BLaER1 (cell line): Measurements from ENCODE around the gene CAPZB.
A peak's percentile ranks its signal among the peaks of the same experiment; 100 is the strongest.
"Not testable (repeated sequence)": the region's sequence is repeated elsewhere in the genome, so short reads cannot be mapped to it uniquely, and the experiment has no call there.

Experiments used
- H3K27ac ChIP-seq: shearing (Covaris generic); formaldehyde crosslinking; 2 replicates; pipeline ENCODE4 v1.8.1; 2022
- H3K27me3 ChIP-seq: shearing (Covaris generic); formaldehyde crosslinking; 2 replicates; pipeline ENCODE4 v1.8.1; 2022
- H3K36me3 ChIP-seq: shearing (Covaris generic); formaldehyde crosslinking; 2 replicates; pipeline ENCODE4 v1.8.1; 2022
- H3K4me1 ChIP-seq: shearing (Covaris generic); formaldehyde crosslinking; 2 replicates; pipeline ENCODE4 v1.8.1; 2022
- H3K4me2 ChIP-seq: shearing (Covaris generic); formaldehyde crosslinking; 2 replicates; pipeline ENCODE4 v1.8.1; 2022
- H3K4me3 ChIP-seq: shearing (Covaris generic); formaldehyde crosslinking; 2 replicates; pipeline ENCODE4 v1.8.1; 2022
- H3K9ac ChIP-seq: shearing (Covaris generic); formaldehyde crosslinking; 2 replicates; pipeline ENCODE4 v1.8.1; 2022
- H3K9me3 ChIP-seq: shearing (Covaris generic); formaldehyde crosslinking; 2 replicates; pipeline ENCODE4 v1.8.1; 2022
- H4K20me1 ChIP-seq: shearing (Covaris generic); formaldehyde crosslinking; 2 replicates; pipeline ENCODE4 v1.8.1; 2022
- Cebpa-rat ChIP-seq: shearing (Covaris generic); IDR thresholded peaks from 2 replicates; pipeline ENCODE4 v1.8.1; 2022

Gene CAPZB

GRCh38 chr1:19517017-19517416, 31.7 kb upstream of the CAPZB start:
- Histone ChIP-seq H3K9ac (no peak overlapping the region), H3K4me2 (peak overlapping the region; percentile 57)

GRCh38 chr1:19515201-19515600, 29.9 kb upstream of the CAPZB start:
- H3K4me1 ChIP-seq = peaks cover 28% of the 10 kb centered on the region
- no peaks in the 10 kb centered on the region for H4K20me1 ChIP-seq
- no peak overlapping the region for H3K4me2 ChIP-seq
- no peak overlapping the region for H3K27ac ChIP-seq
- no peak overlapping the region for H3K4me3 ChIP-seq
- peaks cover 13% of the 10 kb centered on the region for H3K9me3 ChIP-seq
- TF ChIP-seq Cebpa-rat = no peak
- H3K9ac ChIP-seq = no peak overlapping the region
- no peaks in the 10 kb centered on the region for H3K27me3 ChIP-seq
- no peaks in the 10 kb centered on the region for H3K36me3 ChIP-seq

More at GRCh38 chr1:19517017-19517416, 31.7 kb upstream of the CAPZB start:
- Histone ChIP-seq H3K4me1 (peaks cover 14% of the 10 kb centered on the region), H3K27me3 (no peaks in the 10 kb centered on the region), H3K4me3 (no peak overlapping the region), H3K9me3 (peaks cover 13% of the 10 kb centered on the region), H3K27ac (no peak overlapping the region), H4K20me1 (no peaks in the 10 kb centered on the region), H3K36me3 (no peaks in the 10 kb centered on the region)
- TF ChIP-seq Cebpa-rat = no peak

- H3K4me3 ChIP-seq = no peak overlapping the region
- H3K9me3 ChIP-seq = peaks cover 13% of the 10 kb centered on the region
- H3K4me1 ChIP-seq = peaks cover 28% of the 10 kb centered on the region
- no peaks in the 10 kb centered on the region for H3K27me3 ChIP-seq
- H3K36me3 ChIP-seq = no peaks in the 10 kb centered on the region
- no peaks in the 10 kb centered on the region for H4K20me1 ChIP-seq
- H3K9ac ChIP-seq = no peak overlapping the region
- no peak overlapping the region for H3K27ac ChIP-seq
- H3K4me2 ChIP-seq = no peak overlapping the region
- no peak for TF ChIP-seq Cebpa-rat
Measured at GRCh38 chr1:19514391-19514831, 29.1 kb upstream of the CAPZB start.

GRCh38 chr1:19512545-19512944, 27.2 kb upstream of the CAPZB start:
- Histone ChIP-seq H3K27me3 (no peaks in the 10 kb centered on the region), H3K4me3 (no peak overlapping the region), H4K20me1 (no peaks in the 10 kb centered on the region), H3K9ac (no peak overlapping the region), H3K4me2 (no peak overlapping the region), H3K27ac (no peak overlapping the region), H3K36me3 (no peaks in the 10 kb centered on the region), H3K4me1 (peaks cover 37% of the 10 kb centered on the region), H3K9me3 (peaks cover 5% of the 10 kb centered on the region)
- no peak for TF ChIP-seq Cebpa-rat

GRCh38 chr1:19511116-19511515, 25.8 kb upstream of the CAPZB start:
- Histone ChIP-seq H4K20me1 (no peaks in the 10 kb centered on the region), H3K9me3 (no peaks in the 10 kb centered on the region), H3K4me2 (peak overlapping the region; percentile 42), H3K27ac (no peak overlapping the region), H3K27me3 (no peaks in the 10 kb centered on the region), H3K4me1 (peaks cover 34% of the 10 kb centered on the region), H3K9ac (no peak overlapping the region), H3K36me3 (no peaks in the 10 kb centered on the region), H3K4me3 (no peak overlapping the region)
- TF ChIP-seq Cebpa-rat = no peak

- H3K27me3 ChIP-seq, H3K9ac ChIP-seq, H3K27ac ChIP-seq, H3K4me2 ChIP-seq, H3K36me3 ChIP-seq, H3K4me3 ChIP-seq, H4K20me1 ChIP-seq, H3K9me3 ChIP-seq: not testable (repeated sequence)
- peaks cover 46% of the 10 kb centered on the region for H3K4me1 ChIP-seq
Measured at GRCh38 chr1:19509647-19510046, 24.3 kb upstream of the CAPZB start.

- Histone ChIP-seq H3K9ac (no peak overlapping the region), H3K36me3 (no peaks in the 10 kb centered on the region), H3K9me3 (no peaks in the 10 kb centered on the region), H3K27me3 (no peaks in the 10 kb centered on the region), H4K20me1 (no peaks in the 10 kb centered on the region), H3K4me1 (peaks cover 46% of the 10 kb centered on the region), H3K4me3 (no peak overlapping the region), H3K4me2 (peak overlapping the region; percentile 18; the same call in 1 of the 2 replicates), H3K27ac (no peak overlapping the region)
- TF ChIP-seq Cebpa-rat = no peak
Measured at GRCh38 chr1:19507516-19507915, 22.2 kb upstream of the CAPZB start.

- no peaks in the 10 kb centered on the region for H3K9me3 ChIP-seq
- H3K4me1 ChIP-seq = peaks cover 35% of the 10 kb centered on the region
- no peaks in the 10 kb centered on the region for H4K20me1 ChIP-seq
- no peak overlapping the region for H3K27ac ChIP-seq
- no peaks in the 10 kb centered on the region for H3K36me3 ChIP-seq
- H3K4me2 ChIP-seq = peak overlapping the region; percentile 63
- H3K4me3 ChIP-seq = no peak overlapping the region
- no peak for TF ChIP-seq Cebpa-rat
- no peaks in the 10 kb centered on the region for H3K27me3 ChIP-seq
- H3K9ac ChIP-seq = no peak overlapping the region
Measured at GRCh38 chr1:19505693-19506457, 20.5 kb upstream of the CAPZB start.

GRCh38 chr1:19504796-19505692, 19.7 kb upstream of the CAPZB start:
- Histone ChIP-seq H4K20me1 (no peaks in the 10 kb centered on the region), H3K4me2 (peak overlapping the region; percentile 63), H3K27me3 (no peaks in the 10 kb centered on the region), H3K4me3 (no peak overlapping the region), H3K9ac (no peak overlapping the region), H3K27ac (no peak overlapping the region), H3K4me1 (peaks cover 31% of the 10 kb centered on the region), H3K36me3 (no peaks in the 10 kb centered on the region), H3K9me3 (no peaks in the 10 kb centered on the region)
- no peak for TF ChIP-seq Cebpa-rat

GRCh38 chr1:19502284-19502683, 16.9 kb upstream of the CAPZB start:
- H3K9me3 ChIP-seq, H4K20me1 ChIP-seq, H3K27ac ChIP-seq, H3K9ac ChIP-seq, H3K36me3 ChIP-seq, H3K27me3 ChIP-seq, H3K4me2 ChIP-seq, H3K4me3 ChIP-seq: not testable (repeated sequence)
- peaks cover 19% of the 10 kb centered on the region for H3K4me1 ChIP-seq

- not testable (repeated sequence) for H3K36me3 ChIP-seq, H4K20me1 ChIP-seq, H3K4me3 ChIP-seq, H3K27ac ChIP-seq, H3K27me3 ChIP-seq, H3K9me3 ChIP-seq, H3K4me1 ChIP-seq, H3K9ac ChIP-seq
- 0 out of 2 replicates have a peak overlapping the region, but pooled peaks have one; percentile 0 for H3K4me2 ChIP-seq
Measured at GRCh38 chr1:19499887-19500286, 14.5 kb upstream of the CAPZB start.

- H3K9ac ChIP-seq, H3K4me1 ChIP-seq, H3K27me3 ChIP-seq, H4K20me1 ChIP-seq, H3K9me3 ChIP-seq, H3K27ac ChIP-seq, H3K36me3 ChIP-seq, H3K4me3 ChIP-seq, H3K4me2 ChIP-seq: not testable (repeated sequence)
Measured at GRCh38 chr1:19497443-19497842, 12.1 kb upstream of the CAPZB start.
